Aorta (tissue), 5 donors: ENCODE data around the gene ABCB9. TPM values are rescaled to one million over a fixed set of nuclear protein-coding genes. Genes with fewer than 3 reads are reported as not detected.

Experiments
- ATAC-seq: fragments of 200-7000 bp; cut with Tn5 transposase; one replicate; pipeline ENCODE4 v1.9.1; 2022; ENCODE audit warnings: moderate library complexity; ENCODE audit not compliant: low FRiP score
- DNase-seq, 2 donors: peaks; one replicate each; pipeline ENCODE4 v3.0.0-alpha.2; 2020
- H3K27ac ChIP-seq, 2 donors: one replicate each; pipeline ENCODE4 v1.5.1; 2013; ENCODE audit warnings: low read length in 2 of 2, mild to moderate bottlenecking in 2 of 2, moderate library complexity in 2 of 2, control low read depth in 1 of 2, inconsistent platforms in 1 of 2, low read depth in 1 of 2
- H3K27me3 ChIP-seq, 2 donors: one replicate each; pipeline ENCODE4 v1.6.1; 2013; ENCODE audit warnings: control low read depth in 1 of 2, low read length in 1 of 2, mild to moderate bottlenecking in 1 of 2, moderate library complexity in 1 of 2; ENCODE audit not compliant: insufficient read depth in 2 of 2, control insufficient read depth in 1 of 2
- H3K36me3 ChIP-seq, 2 donors: one replicate each; pipeline ENCODE4 v1.6.1; 2013; ENCODE audit warnings: control low read depth in 1 of 2, low read length in 1 of 2, mild to moderate bottlenecking in 1 of 2; ENCODE audit not compliant: insufficient read depth in 2 of 2, control insufficient read depth in 1 of 2
- H3K4me1 ChIP-seq, 2 donors: one replicate each; pipeline ENCODE4 v1.6.1; 2013; ENCODE audit warnings: low read length in 2 of 2, control low read depth in 1 of 2, mild to moderate bottlenecking in 1 of 2, moderate library complexity in 1 of 2; ENCODE audit not compliant: insufficient read depth in 2 of 2, control insufficient read depth in 1 of 2
- H3K4me3 ChIP-seq, 2 donors: one replicate each; pipeline ENCODE4 v1.5.1; 2013; ENCODE audit warnings: low read length in 2 of 2, control low read depth in 1 of 2, mild to moderate bottlenecking in 1 of 2
- H3K9me3 ChIP-seq: one replicate; pipeline ENCODE4 v1.6.1; 2013; ENCODE audit warnings: mild to moderate bottlenecking, low read length; ENCODE audit not compliant: control insufficient read depth
- WGBS, 2 donors: extraction: QIAGEN DNeasy Blood & Tissue Kit; methylation state at CpG; one replicate each; pipeline ENCODE4 v1.1.7; 2013; 5-methylcytosine and 5-hydroxymethylcytosine counted together
- intact Hi-C, 2 donors: fragments of 100-400 bp; cut with DNase I; formaldehyde crosslinking; loops; one replicate each; pipeline versions ENCODE4 v1.14.2 to v1.15.0; 2022
- polyA plus RNA-seq, 2 donors: library from polyadenylated mRNA; stranded (reverse); fragments of 200-250 nt; gene quantifications; one replicate each; pipeline ENCODE4 v1.2.3, GENCODE V29; 2013
- total RNA-seq, 2 donors: library from RNA; stranded (reverse); fragmentation: NEBNext Ultra II Directional; extraction: Animal tissue kit (Norgen Biotek cat#: 25700); gene quantifications; one replicate each; pipeline ENCODE4 v1.2.1, GENCODE V29; 2021
- donor health status: healthy with polysubstance abuse.
- donor health status: Bipolar disorder and iron deficiency.
- donor health status: DM: no; HTN: no; CAD: no.
- donor health status: DM: no; HTN: no; CAD: no.
- donor health status: DM: yes; HTN: yes; CAD: no.

ABCB9 gene
- total and polyA plus RNA-seq, 4 donors = 1.1 to 13.0 (median 6.2) TPM

- WGBS, 2 donors = 87 to 91% methylated on average over 12 to 13 of the region's 13 CpGs
- no peak overlapping the region for H3K27ac ChIP-seq
- DNase-seq (no peak), ATAC-seq (no peak)
- no peaks in the 10 kb centered on the region for H3K27me3 ChIP-seq
- no peak overlapping the region for H3K4me3 ChIP-seq
- H3K9me3 ChIP-seq = no peaks in the 10 kb centered on the region
- H3K4me1 ChIP-seq = no peaks in the 10 kb centered on the region
- intact Hi-C loops = no loop called here
- H3K36me3 ChIP-seq = no peaks in the 10 kb centered on the region
Observed at GRCh38 chr12:122990561-122990960, 24.3 kb upstream of the ABCB9 start.

- H3K9me3 ChIP-seq = no peaks in the 10 kb centered on the region
- H3K27me3 ChIP-seq = no peaks in the 10 kb centered on the region
- H3K4me3 ChIP-seq = no peak overlapping the region
- DNase-seq (no peak), ATAC-seq (no peak)
- no peaks in the 10 kb centered on the region for H3K36me3 ChIP-seq
- no peak overlapping the region for H3K27ac ChIP-seq
- no peaks in the 10 kb centered on the region for H3K4me1 ChIP-seq
- intact Hi-C loops = no loop called here
- 91 to 92% methylated on average over 21 to 22 of the region's 22 CpGs for WGBS, 2 donors
Observed at GRCh38 chr12:122989874-122990419, 23.7 kb upstream of the ABCB9 start.

GRCh38 chr12:122989225-122989839, 23.1 kb upstream of the ABCB9 start:
- Histone ChIP-seq H3K27me3 (no peaks in the 10 kb centered on the region), H3K27ac (no peak overlapping the region), H3K4me3 (no peak overlapping the region), H3K36me3 (no peaks in the 10 kb centered on the region), H3K9me3 (no peaks in the 10 kb centered on the region), H3K4me1 (no peaks in the 10 kb centered on the region)
- WGBS, 2 donors = 87 to 91% methylated on average over 10 of the region's 10 CpGs
- no peak for DNase-seq
- no peak for ATAC-seq
- intact Hi-C loops = no loop called here

- H3K4me1 ChIP-seq = no peaks in the 10 kb centered on the region
- no peaks in the 10 kb centered on the region for H3K9me3 ChIP-seq
- no peak for ATAC-seq
- H3K27me3 ChIP-seq = no peaks in the 10 kb centered on the region
- intact Hi-C loops = no loop called here
- H3K36me3 ChIP-seq = no peaks in the 10 kb centered on the region
- H3K4me3 ChIP-seq = no peak overlapping the region
- DNase-seq = no peak
- H3K27ac ChIP-seq = no peak overlapping the region
- WGBS, 2 donors = 91 to 92% methylated on average over 21 of the region's 21 CpGs
Observed at GRCh38 chr12:122988612-122989212, 22.4 kb upstream of the ABCB9 start.

- 90 to 92% methylated on average over 13 of the region's 13 CpGs for WGBS, 2 donors
- no peaks in the 10 kb centered on the region for H3K27me3 ChIP-seq
- H3K9me3 ChIP-seq = no peaks in the 10 kb centered on the region
- no peak overlapping the region for H3K4me3 ChIP-seq
- no peak for DNase-seq
- no peaks in the 10 kb centered on the region for H3K4me1 ChIP-seq
- no peaks in the 10 kb centered on the region for H3K36me3 ChIP-seq
- no peak overlapping the region for H3K27ac ChIP-seq
- intact Hi-C loops = no loop called here
- no peak for ATAC-seq
Observed at GRCh38 chr12:122988036-122988435, 21.8 kb upstream of the ABCB9 start.

GRCh38 chr12:122987086-122987951, 21.1 kb upstream of the ABCB9 start:
- no peak overlapping the region for H3K4me3 ChIP-seq
- no peak overlapping the region for H3K27ac ChIP-seq
- H3K4me1 ChIP-seq = no peaks in the 10 kb centered on the region
- DNase-seq (no peak), ATAC-seq (no peak)
- intact Hi-C loops = no loop called here
- H3K9me3 ChIP-seq = no peaks in the 10 kb centered on the region
- H3K36me3 ChIP-seq = no peaks in the 10 kb centered on the region
- no peaks in the 10 kb centered on the region for H3K27me3 ChIP-seq
- 92 to 95% methylated on average over 38 to 39 of the region's 39 CpGs for WGBS, 2 donors

GRCh38 chr12:122986258-122986871, 20.1 kb upstream of the ABCB9 start:
- Histone ChIP-seq H3K9me3 (no peaks in the 10 kb centered on the region), H3K36me3 (no peaks in the 10 kb centered on the region), H3K4me1 (peaks cover 0 to 4% of the 10 kb centered on the region in 2 donors), H3K27me3 (no peaks in the 10 kb centered on the region), H3K4me3 (no peak overlapping the region), H3K27ac (no peak overlapping the region)
- DNase-seq = no peak
- 97% methylated on average over 39 to 40 of the region's 40 CpGs for WGBS, 2 donors
- ATAC-seq = no peak
- intact Hi-C loops = no loop called here

GRCh38 chr12:122985338-122986257, 19.3 kb upstream of the ABCB9 start:
- Histone ChIP-seq H3K9me3 (no peaks in the 10 kb centered on the region), H3K36me3 (no peaks in the 10 kb centered on the region), H3K27ac (peak overlapping the region in 1 of 2 donors; percentile 11), H3K27me3 (no peaks in the 10 kb centered on the region), H3K4me1 (peaks cover 0 to 4% of the 10 kb centered on the region in 2 donors), H3K4me3 (no peak overlapping the region)
- ATAC-seq (no peak), DNase-seq (no peak)
- intact Hi-C loops = no loop called here
- WGBS, 2 donors = 90% methylated on average over 40 to 45 of the region's 45 CpGs
